GM20000 (cell line): Measurements from ENCODE around the gene CREBBP.

ENCODE experiments used
- DNase-seq: peaks from one replicate; pipeline ENCODE4 v3.0.0; 2012; ENCODE audit warnings: low spot score
- CTCF ChIP-seq: IDR thresholded peaks from 2 replicates; pipeline ENCODE4 v1.5.1; 2012; ENCODE audit warnings: mild to moderate bottlenecking, control low read depth; ENCODE audit errors: extremely low read depth, missing control alignments

CREBBP gene

GRCh38 chr16:3850544-3850899, 30.0 kb downstream of the CREBBP start:
- no peak for DNase-seq
- TF ChIP-seq CTCF, result no peak

GRCh38 chr16:3849751-3850543, 30.6 kb downstream of the CREBBP start:
- no peak for TF ChIP-seq CTCF
- no peak for DNase-seq

GRCh38 chr16:3846595-3847091, 33.9 kb downstream of the CREBBP start:
- no peak for TF ChIP-seq CTCF
- no peak for DNase-seq

- no peak for TF ChIP-seq CTCF
- no peak for DNase-seq
Observed at GRCh38 chr16:3846087-3846486, 34.4 kb downstream of the CREBBP start.

GRCh38 chr16:3842994-3843393, 37.5 kb downstream of the CREBBP start:
- no peak for DNase-seq
- no peak for TF ChIP-seq CTCF

- no peak for TF ChIP-seq CTCF
- DNase-seq, result no peak
Observed at GRCh38 chr16:3841729-3842508, 38.6 kb downstream of the CREBBP start.
